GM21515 (cell line): ENCODE measurements around the gene SPAG4.
A peak's percentile ranks its signal among the peaks of the same experiment; 100 is the strongest.

Experiments
- ATAC-seq: cut with Tn5 transposase; IDR thresholded peaks from one replicate; pipeline ENCODE4 v1.9.1; 2021; ENCODE audit not compliant: unreplicated experiment

The SPAG4 gene

GRCh38 chr20:35652641-35653429 lies 37.2 kb downstream of the SPAG4 start:
- ATAC-seq: no peak

DNA sequence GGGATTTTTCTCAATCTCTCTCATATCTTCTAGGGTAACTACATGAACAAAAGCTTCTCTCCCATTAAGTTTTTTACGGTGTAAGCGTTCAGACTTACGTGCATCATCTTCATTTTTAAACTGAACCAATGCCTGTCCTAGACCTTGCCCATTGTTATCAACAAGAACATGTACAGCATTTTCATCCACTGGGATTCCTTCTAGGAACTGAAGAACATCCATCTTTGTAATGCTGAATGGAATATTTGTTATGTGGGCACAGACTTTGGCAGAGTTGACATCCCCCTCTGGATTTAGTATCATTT lies 37.8 kb downstream of the SPAG4 start:
- ATAC-seq: no peak

- ATAC-seq: no peak
These were observed 38.3 kb downstream of the SPAG4 start for GRCh38 chr20:35653893-35654292.

GRCh38 chr20:35654415-35654814 lies 38.8 kb downstream of the SPAG4 start:
- ATAC-seq: no peak

DNA sequence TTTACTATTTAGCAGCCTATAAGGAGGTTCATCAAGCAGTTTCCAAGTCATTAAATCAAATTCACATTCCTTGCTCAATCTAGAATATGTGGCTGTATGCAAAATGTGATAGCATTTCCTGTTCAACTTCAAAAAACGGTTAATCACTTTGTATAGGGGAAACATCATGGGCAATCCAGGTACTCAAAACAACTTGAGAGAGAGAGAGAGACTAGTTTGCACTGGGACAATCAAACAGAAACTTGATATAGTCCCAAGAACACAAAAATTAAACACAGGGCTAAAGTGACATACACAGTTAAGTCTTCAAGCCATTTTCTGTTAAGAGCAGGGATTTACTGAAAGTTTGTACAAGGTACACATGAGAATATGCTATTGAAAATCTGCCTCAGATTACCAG lies 41.6 kb downstream of the SPAG4 start:
- no peak for ATAC-seq

GRCh38 chr20:35660122-35660937 lies 44.7 kb downstream of the SPAG4 start:
- no peak for ATAC-seq

DNA sequence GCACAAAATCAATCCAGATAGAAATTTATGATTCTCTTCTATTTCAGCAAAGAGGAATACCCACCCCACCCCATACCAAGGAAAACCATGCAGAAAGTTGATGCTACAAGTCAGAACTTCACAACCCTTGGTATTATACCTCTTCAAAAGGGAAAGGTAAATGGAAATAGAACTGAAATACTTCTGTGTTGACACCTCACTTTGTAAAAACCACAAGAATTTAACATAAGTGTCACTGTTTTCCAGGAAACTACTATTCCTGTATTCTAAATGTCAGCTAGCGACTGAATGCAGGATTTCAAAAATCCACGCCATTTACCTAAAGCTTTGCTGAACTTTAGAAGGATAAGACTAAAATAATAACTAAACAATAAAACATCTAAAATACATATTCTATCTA lies 45.4 kb downstream of the SPAG4 start:
- ATAC-seq: no peak

GRCh38 chr20:35661908-35662307 lies 46.3 kb downstream of the SPAG4 start:
- ATAC-seq: no peak

- ATAC-seq: no peak
These were observed 46.9 kb downstream of the SPAG4 start for GRCh38 chr20:35662551-35662950.

- peak; percentile 25 for ATAC-seq
These were observed 48.2 kb downstream of the SPAG4 start for GRCh38 chr20:35663516-35664465.

- ATAC-seq: peak; percentile 64
These were observed 49.0 kb downstream of the SPAG4 start, which contains the start of the genes CPNE1 and RBM12 for GRCh38 chr20:35664466-35665206. TSS of gene CPNE1 (minus strand) at chr20:35664900. CDS start at chr20:35632923, 31,977 bp downstream. TSS of gene RBM12 (minus strand) at chr20:35664900. CDS start at chr20:35655322, 9,578 bp downstream.

GRCh38 chr20:35665949-35666288 lies 50.3 kb downstream of the SPAG4 start:
- no peak for ATAC-seq

- ATAC-seq: no peak
These were observed 53.6 kb downstream of the SPAG4 start for GRCh38 chr20:35669221-35669620.

GRCh38 chr20:35669681-35670080 lies 54.1 kb downstream of the SPAG4 start:
- ATAC-seq: no peak
